GM18505 (cell line): Measurements from ENCODE around the gene MAN1A2.

Source experiments
- ATAC-seq: cut with Tn5 transposase; IDR thresholded peaks from one replicate; pipeline ENCODE4 v1.9.1; 2021; ENCODE audit not compliant: unreplicated experiment
- POLR2A ChIP-seq: IDR thresholded peaks from 4 replicates; pipeline ENCODE4 v1.6.1; 2011; ENCODE audit warnings: borderline replicate concordance; ENCODE audit not compliant: insufficient read depth, insufficient read length; ENCODE audit errors: extremely low read depth

MAN1A2 gene

GRCh38 chr1:117370071-117370470 lies 2.8 kb downstream of the MAN1A2 start:
- no peak for ATAC-seq
- no peak for TF ChIP-seq POLR2A

- no peak for ATAC-seq
- TF ChIP-seq POLR2A: no peak
These were observed 3.3 kb downstream of the MAN1A2 start for GRCh38 chr1:117370509-117370908.

- TF ChIP-seq POLR2A: no peak
- no peak for ATAC-seq
These were observed 4.3 kb downstream of the MAN1A2 start for GRCh38 chr1:117371441-117372151.

- ATAC-seq: no peak
- TF ChIP-seq POLR2A: no peak
These were observed 5.7 kb downstream of the MAN1A2 start for GRCh38 chr1:117372863-117373412.

GRCh38 chr1:117373932-117374331 lies 6.7 kb downstream of the MAN1A2 start:
- no peak for TF ChIP-seq POLR2A
- ATAC-seq: no peak

- no peak for TF ChIP-seq POLR2A
- no peak for ATAC-seq
These were observed 8.1 kb downstream of the MAN1A2 start for GRCh38 chr1:117375327-117375726.

GRCh38 chr1:117387060-117387633 lies 19.9 kb downstream of the MAN1A2 start:
- no peak for TF ChIP-seq POLR2A
- no peak for ATAC-seq

GRCh38 chr1:117388328-117388727 lies 21.1 kb downstream of the MAN1A2 start:
- ATAC-seq: no peak
- TF ChIP-seq POLR2A: no peak

- no peak for ATAC-seq
- no peak for TF ChIP-seq POLR2A
These were observed 22.0 kb downstream of the MAN1A2 start for GRCh38 chr1:117389284-117389683.

GRCh38 chr1:117389779-117390178 lies 22.5 kb downstream of the MAN1A2 start:
- no peak for TF ChIP-seq POLR2A
- ATAC-seq: no peak

- ATAC-seq: no peak
- TF ChIP-seq POLR2A: no peak
These were observed 25.5 kb downstream of the MAN1A2 start for GRCh38 chr1:117392771-117393170.

GRCh38 chr1:117396074-117396473 lies 28.8 kb downstream of the MAN1A2 start:
- TF ChIP-seq POLR2A: no peak
- ATAC-seq: no peak

- TF ChIP-seq POLR2A: no peak
- ATAC-seq: no peak
These were observed 29.4 kb downstream of the MAN1A2 start for GRCh38 chr1:117396636-117397035.

GRCh38 chr1:117398957-117399356 lies 31.7 kb downstream of the MAN1A2 start:
- no peak for ATAC-seq
- TF ChIP-seq POLR2A: no peak
